Cardiac muscle cell (in vitro differentiated cells and primary cell): ENCODE data around the gene GARS1. TPM values are rescaled to one million over a fixed set of nuclear protein-coding genes. Genes with fewer than 3 reads are reported as not detected.
A peak's percentile ranks its signal among the peaks of the same experiment; 100 is the strongest.

ENCODE experiments used
- DNase-seq, 2 donors: peaks; one replicate each; pipeline versions ENCODE4 v3.0.0 to v3.0.0-alpha.2; 2010 to 2017; ENCODE audit warnings: low read depth in 1 of 2, low spot score in 1 of 2
- H3K27ac ChIP-seq: fragments of 200-600 bp; sonication (generic); 2 replicates; pipeline ENCODE4 v1.5.1; 2016
- H3K27me3 ChIP-seq: fragments of 200-600 bp; sonication (generic); 2 replicates; pipeline ENCODE4 v1.6.0; 2016; ENCODE audit warnings: control low read depth
- H3K36me3 ChIP-seq: fragments of 200-600 bp; sonication (generic); 2 replicates; pipeline ENCODE4 v1.5.1; 2016; ENCODE audit warnings: control low read depth
- H3K4me1 ChIP-seq: fragments of 200-600 bp; sonication (generic); 2 replicates; pipeline ENCODE4 v1.8.1; 2017; ENCODE audit warnings: low read depth, mild to moderate bottlenecking, mixed run types
- H3K4me3 ChIP-seq: fragments of 200-600 bp; sonication (generic); 2 replicates; pipeline ENCODE4 v1.5.1; 2016; ENCODE audit warnings: mild to moderate bottlenecking
- H3K9me3 ChIP-seq: fragments of 200-600 bp; sonication (generic); 2 replicates; pipeline ENCODE4 v1.5.1; 2017; ENCODE audit warnings: low read depth, mild to moderate bottlenecking, control low read depth
- CTCF ChIP-seq: IDR thresholded peaks from 2 replicates; pipeline ENCODE4 v1.5.1; 2012; ENCODE audit warnings: low read depth, mild to moderate bottlenecking, low read length
- polyA plus RNA-seq: library from polyadenylated mRNA; unstranded; fragments of >200 nt; fragmentation: Nextera tagmentation; extraction: Ambion mirVana; gene quantifications from 2 replicates; pipeline ENCODE4 v1.2.1, GENCODE V29; 2016
- total RNA-seq: library from RNA; depleted of rRNA; stranded (reverse); fragments of >200 nt; gene quantifications from 2 replicates; pipeline ENCODE4 v1.2.3, GENCODE V29; 2016

The GARS1 gene
- total and polyA plus RNA-seq, 2 experiments from 2014 or later = 77.3 to 82.9 TPM

GRCh38 chr7:30659312-30659711 is 64.6 kb downstream of the GARS1 start:
- Histone ChIP-seq H3K27ac (no peak overlapping the region), H3K36me3 (no peaks in the 10 kb centered on the region), H3K27me3 (no peaks in the 10 kb centered on the region), H3K9me3 (no peaks in the 10 kb centered on the region), H3K4me1 (no peaks in the 10 kb centered on the region), H3K4me3 (no peak overlapping the region)
- DNase-seq = peak in 1 of 2 donors; percentile 38
- TF ChIP-seq CTCF = no peak

- Histone ChIP-seq H3K4me3 (no peak overlapping the region), H3K36me3 (no peaks in the 10 kb centered on the region), H3K27me3 (no peaks in the 10 kb centered on the region), H3K9me3 (no peaks in the 10 kb centered on the region), H3K4me1 (no peaks in the 10 kb centered on the region), H3K27ac (no peak overlapping the region)
- TF ChIP-seq CTCF = no peak
- no peak for DNase-seq
Observed at GRCh38 chr7:30660331-30661255, 65.9 kb downstream of the GARS1 start.

GRCh38 chr7:30661926-30662325 is 67.2 kb downstream of the GARS1 start:
- Histone ChIP-seq H3K4me3 (no peak overlapping the region), H3K27ac (no peak overlapping the region), H3K4me1 (no peaks in the 10 kb centered on the region), H3K36me3 (no peaks in the 10 kb centered on the region), H3K9me3 (no peaks in the 10 kb centered on the region), H3K27me3 (no peaks in the 10 kb centered on the region)
- no peak for DNase-seq
- TF ChIP-seq CTCF = no peak

DNA sequence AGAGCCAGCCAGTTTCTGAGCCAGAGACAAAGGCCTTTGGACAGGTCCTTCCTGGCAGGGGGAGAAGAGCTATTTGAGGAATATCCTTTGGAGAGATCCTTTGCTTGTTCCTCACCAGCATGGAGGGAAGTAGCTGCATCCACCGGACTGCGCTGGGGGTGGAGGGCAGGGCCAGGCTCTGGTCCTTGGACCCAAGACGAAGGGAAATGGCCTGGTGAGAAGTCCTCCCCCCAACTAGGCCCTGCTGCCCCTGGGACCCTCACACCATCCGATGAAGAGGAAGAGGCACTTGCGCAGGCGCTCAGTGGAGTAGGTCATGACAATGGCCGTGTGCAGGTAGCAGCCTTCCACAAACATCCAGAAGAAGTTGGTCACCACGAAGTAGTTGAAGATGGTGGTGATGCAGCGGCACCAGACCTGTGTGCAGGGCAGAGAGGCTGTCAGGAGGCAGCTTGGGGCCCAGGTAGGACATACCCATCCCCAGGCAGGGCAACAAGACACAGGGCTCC is 67.8 kb downstream of the GARS1 start:
- TF ChIP-seq CTCF = no peak
- H3K27ac ChIP-seq = no peak overlapping the region

DNA sequence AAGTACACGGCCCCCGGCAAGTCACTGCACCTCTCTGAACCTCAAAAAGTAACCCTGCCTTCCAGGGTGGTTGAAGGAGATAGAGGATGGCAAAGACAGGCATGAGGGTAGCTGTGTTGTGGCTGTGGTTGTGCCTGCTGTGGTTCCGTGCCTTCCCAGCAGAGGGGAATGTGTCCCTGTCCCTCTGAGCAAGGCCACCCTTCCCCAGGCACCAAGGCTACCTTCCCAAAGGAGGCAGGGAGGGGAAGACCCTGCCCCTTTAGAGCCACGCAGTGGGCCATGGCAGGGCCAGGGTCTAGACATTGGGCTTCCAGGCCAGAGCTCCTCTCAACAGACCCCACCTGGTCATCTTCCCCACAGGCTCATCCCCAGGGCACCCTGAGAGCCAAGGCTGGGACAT is 68.7 kb downstream of the GARS1 start:
- Histone ChIP-seq H3K27ac (no peak overlapping the region), H3K27me3 (no peaks in the 10 kb centered on the region), H3K9me3 (no peaks in the 10 kb centered on the region), H3K36me3 (no peaks in the 10 kb centered on the region), H3K4me1 (no peaks in the 10 kb centered on the region), H3K4me3 (no peak overlapping the region)
- TF ChIP-seq CTCF = no peak
- no peak for DNase-seq

More for the DNA sequence above, 67.8 kb downstream of the GARS1 start:
- Histone ChIP-seq H3K36me3 (no peaks in the 10 kb centered on the region), H3K4me3 (no peak overlapping the region), H3K9me3 (no peaks in the 10 kb centered on the region), H3K4me1 (no peaks in the 10 kb centered on the region), H3K27me3 (no peaks in the 10 kb centered on the region)
- DNase-seq = no peak
